ENCODE measurements around the gene ZCCHC4.

Gene ZCCHC4

GRCh38 chr4:25306518-25307057 is 6.0 kb upstream of the ZCCHC4 start:
- no peak for TF ChIP-seq CTCF (IDR thresholded peaks at IDR 0.05; ENCODE audit: low read depth, low read length, poor library complexity, severe bottlenecking)
- no peak for TF ChIP-seq EZH2phosphoT487 (IDR thresholded peaks at IDR 0.05; ENCODE audit: borderline replicate concordance, low read length)
- Histone ChIP-seq H3K4me2 (ENCODE audit: low read length) (no peak overlapping the region), H4K20me1 (ENCODE audit: control insufficient read depth, insufficient read depth, low read depth, low read length) (no peaks in the 10 kb centered on the region), H3K79me2 (ENCODE audit: control insufficient read depth, low read length) (no peaks in the 10 kb centered on the region), H3K27ac (ENCODE audit: low read depth, low read length) (no peak overlapping the region), H3K4me3 (ENCODE audit: low read length) (no peak overlapping the region), H3F3A (ENCODE audit: control insufficient read depth, insufficient read depth) (no peaks in the 10 kb centered on the region), H3K36me3 (ENCODE audit: control insufficient read depth, low read length) (no peaks in the 10 kb centered on the region), H3K4me1 (ENCODE audit: control insufficient read depth, low read length) (peaks cover 12% of the 10 kb centered on the region), H3K9me2 (replicated peaks; ENCODE audit: control insufficient read depth, low read length) (no peaks in the 10 kb centered on the region), H3K9me3 (ENCODE audit: control insufficient read depth, insufficient read depth, low read length) (no peaks in the 10 kb centered on the region), H3K27me3 (ENCODE audit: control insufficient read depth, low read length) (no peaks in the 10 kb centered on the region)

GRCh38 chr4:25307596-25307995 is 5.0 kb upstream of the ZCCHC4 start:
- H3K79me2 ChIP-seq (ENCODE audit: control insufficient read depth, low read length), result no peaks in the 10 kb centered on the region
- no peak overlapping the region for H3K27ac ChIP-seq (ENCODE audit: low read depth, low read length)
- H3K4me1 ChIP-seq (ENCODE audit: control insufficient read depth, low read length), result peaks cover 17% of the 10 kb centered on the region
- no peaks in the 10 kb centered on the region for H3K9me2 ChIP-seq (replicated peaks; ENCODE audit: control insufficient read depth, low read length)
- H4K20me1 ChIP-seq (ENCODE audit: control insufficient read depth, insufficient read depth, low read depth, low read length), result no peaks in the 10 kb centered on the region
- TF ChIP-seq CTCF (IDR thresholded peaks at IDR 0.05; ENCODE audit: low read depth, low read length, poor library complexity, severe bottlenecking) (no peak), EZH2phosphoT487 (IDR thresholded peaks at IDR 0.05; ENCODE audit: borderline replicate concordance, low read length) (no peak)
- H3K4me2 ChIP-seq (ENCODE audit: low read length), result no peak overlapping the region
- no peaks in the 10 kb centered on the region for H3K36me3 ChIP-seq (ENCODE audit: control insufficient read depth, low read length)
- H3K4me3 ChIP-seq (ENCODE audit: low read length), result no peak overlapping the region
- no peaks in the 10 kb centered on the region for H3K9me3 ChIP-seq (ENCODE audit: control insufficient read depth, insufficient read depth, low read length)
- no peaks in the 10 kb centered on the region for H3F3A ChIP-seq (ENCODE audit: control insufficient read depth, insufficient read depth)
- no peaks in the 10 kb centered on the region for H3K27me3 ChIP-seq (ENCODE audit: control insufficient read depth, low read length)

GRCh38 chr4:25308306-25308705 is 4.3 kb upstream of the ZCCHC4 start:
- Histone ChIP-seq H3K27ac (ENCODE audit: low read depth, low read length) (no peak overlapping the region), H3K79me2 (ENCODE audit: control insufficient read depth, low read length) (peaks cover 6% of the 10 kb centered on the region), H3K4me1 (ENCODE audit: control insufficient read depth, low read length) (peaks cover 20% of the 10 kb centered on the region), H4K20me1 (ENCODE audit: control insufficient read depth, insufficient read depth, low read depth, low read length) (no peaks in the 10 kb centered on the region), H3K4me3 (ENCODE audit: low read length) (no peak overlapping the region), H3K4me2 (ENCODE audit: low read length) (no peak overlapping the region), H3F3A (ENCODE audit: control insufficient read depth, insufficient read depth) (no peaks in the 10 kb centered on the region), H3K27me3 (ENCODE audit: control insufficient read depth, low read length) (no peaks in the 10 kb centered on the region), H3K9me3 (ENCODE audit: control insufficient read depth, insufficient read depth, low read length) (no peaks in the 10 kb centered on the region), H3K36me3 (ENCODE audit: control insufficient read depth, low read length) (no peaks in the 10 kb centered on the region), H3K9me2 (replicated peaks; ENCODE audit: control insufficient read depth, low read length) (no peaks in the 10 kb centered on the region)
- TF ChIP-seq EZH2phosphoT487 (IDR thresholded peaks at IDR 0.05; ENCODE audit: borderline replicate concordance, low read length), result no peak
- TF ChIP-seq CTCF (IDR thresholded peaks at IDR 0.05; ENCODE audit: low read depth, low read length, poor library complexity, severe bottlenecking), result no peak
